ENCODE measurements around the gene OLAH.

DNA sequence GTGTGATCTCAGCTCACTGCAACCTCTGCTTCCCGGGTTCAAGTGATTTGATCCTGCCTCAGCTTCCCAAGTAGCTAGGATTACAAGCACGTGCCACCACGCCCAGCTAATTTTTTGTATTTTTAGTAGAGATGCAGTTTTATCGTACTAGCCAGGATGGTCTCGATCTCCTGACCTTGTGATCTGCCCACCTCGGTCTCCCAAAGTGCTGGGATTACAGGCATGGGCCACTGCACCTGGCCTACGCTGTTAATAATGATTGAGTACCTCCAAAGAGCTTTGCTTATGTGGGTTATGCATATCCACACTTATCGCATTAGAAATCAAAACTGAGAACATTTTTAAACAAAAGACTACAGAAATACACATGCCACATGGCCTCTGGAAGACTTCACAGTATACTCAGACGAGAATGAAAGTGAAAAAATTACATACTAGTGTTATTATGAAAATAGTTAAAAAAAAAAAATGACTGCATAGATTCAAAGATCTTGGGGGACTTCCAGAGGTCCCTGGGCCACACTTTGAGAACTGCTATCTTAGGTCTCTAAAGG, 78.8 kb downstream of the OLAH start:
- no peak for TF ChIP-seq EZH2 (IDR thresholded peaks at IDR 0.05; ENCODE audit: insufficient read depth, low read length)
- TF ChIP-seq, protein P1, sequence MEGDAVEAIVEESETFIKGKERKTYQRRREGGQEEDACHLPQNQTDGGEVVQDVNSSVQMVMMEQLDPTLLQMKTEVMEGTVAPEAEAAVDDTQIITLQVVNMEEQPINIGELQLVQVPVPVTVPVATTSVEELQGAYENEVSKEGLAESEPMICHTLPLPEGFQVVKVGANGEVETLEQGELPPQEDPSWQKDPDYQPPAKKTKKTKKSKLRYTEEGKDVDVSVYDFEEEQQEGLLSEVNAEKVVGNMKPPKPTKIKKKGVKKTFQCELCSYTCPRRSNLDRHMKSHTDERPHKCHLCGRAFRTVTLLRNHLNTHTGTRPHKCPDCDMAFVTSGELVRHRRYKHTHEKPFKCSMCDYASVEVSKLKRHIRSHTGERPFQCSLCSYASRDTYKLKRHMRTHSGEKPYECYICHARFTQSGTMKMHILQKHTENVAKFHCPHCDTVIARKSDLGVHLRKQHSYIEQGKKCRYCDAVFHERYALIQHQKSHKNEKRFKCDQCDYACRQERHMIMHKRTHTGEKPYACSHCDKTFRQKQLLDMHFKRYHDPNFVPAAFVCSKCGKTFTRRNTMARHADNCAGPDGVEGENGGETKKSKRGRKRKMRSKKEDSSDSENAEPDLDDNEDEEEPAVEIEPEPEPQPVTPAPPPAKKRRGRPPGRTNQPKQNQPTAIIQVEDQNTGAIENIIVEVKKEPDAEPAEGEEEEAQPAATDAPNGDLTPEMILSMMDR (IDR thresholded peaks at IDR 0.05; ENCODE audit: insufficient read depth, low read depth, low read length), result no peak
